ENCODE results near the gene RALB. TPM values are rescaled to one million over a fixed set of nuclear protein-coding genes. Genes with fewer than 3 reads are reported as not detected.

RALB gene
- total RNA-seq, 4 donors from 2014 or later: 18.9 to 81.0 (median 59.4) TPM

- in situ Hi-C loops (cut with MboI; ENCODE audit: low pct_ligation_motif_present in 1 of 4, low pct_unique_long_range_greater_than_20kb in 1 of 4, low sequenced_read_pairs in 3 of 4): no loop called here
- intact Hi-C loops (cut with DNase I; ENCODE audit: low total_unique reads): no loop called here
- 96 to 100% methylated on average over 1 to 11 of the region's 12 CpGs for WGBS, 2 donors (ENCODE audit: low coverage in 1 of 2)
- no peak for DNase-seq
- H3K4me1 ChIP-seq: no peaks in the 10 kb centered on the region
- no peak for TF ChIP-seq POLR2A (IDR thresholded peaks at IDR 0.05)
- no peak for TF ChIP-seq POLR2AphosphoS5 (IDR thresholded peaks at IDR 0.05)
- no peak for TF ChIP-seq CTCF (IDR thresholded peaks at IDR 0.05)
- TF ChIP-seq EP300 (IDR thresholded peaks at IDR 0.05; ENCODE audit: low read depth): no peak
- no peaks in the 10 kb centered on the region for H3K27me3 ChIP-seq
- H3K9me3 ChIP-seq: no peaks in the 10 kb centered on the region
- no peak overlapping the region for H3K27ac ChIP-seq
- no peaks in the 10 kb centered on the region for H3K36me3 ChIP-seq
- H3K4me3 ChIP-seq: no peak overlapping the region
These were observed 43.0 kb upstream of the RALB start for GRCh38 chr2:120209427-120210269.

- no peak for TF ChIP-seq POLR2AphosphoS5 (IDR thresholded peaks at IDR 0.05)
- no peak for TF ChIP-seq EP300 (IDR thresholded peaks at IDR 0.05; ENCODE audit: low read depth)
- TF ChIP-seq POLR2A (IDR thresholded peaks at IDR 0.05): no peak
- TF ChIP-seq CTCF (IDR thresholded peaks at IDR 0.05): no peak
- H3K27me3 ChIP-seq: no peaks in the 10 kb centered on the region
- no peaks in the 10 kb centered on the region for H3K9me3 ChIP-seq
- intact Hi-C loops (cut with DNase I; ENCODE audit: low total_unique reads) (no loop called here), in situ Hi-C loops (cut with MboI; ENCODE audit: low pct_ligation_motif_present in 1 of 4, low pct_unique_long_range_greater_than_20kb in 1 of 4, low sequenced_read_pairs in 3 of 4) (no loop called here)
- 68 to 87% methylated on average over 3 to 10 of the region's 10 CpGs for WGBS, 2 donors (ENCODE audit: low coverage in 1 of 2)
- H3K36me3 ChIP-seq: no peaks in the 10 kb centered on the region
- H3K4me1 ChIP-seq: no peaks in the 10 kb centered on the region
- H3K27ac ChIP-seq: no peak overlapping the region
- DNase-seq: no peak
- H3K4me3 ChIP-seq: no peak overlapping the region
These were observed 42.4 kb upstream of the RALB start for GRCh38 chr2:120210270-120210693.

DNA sequence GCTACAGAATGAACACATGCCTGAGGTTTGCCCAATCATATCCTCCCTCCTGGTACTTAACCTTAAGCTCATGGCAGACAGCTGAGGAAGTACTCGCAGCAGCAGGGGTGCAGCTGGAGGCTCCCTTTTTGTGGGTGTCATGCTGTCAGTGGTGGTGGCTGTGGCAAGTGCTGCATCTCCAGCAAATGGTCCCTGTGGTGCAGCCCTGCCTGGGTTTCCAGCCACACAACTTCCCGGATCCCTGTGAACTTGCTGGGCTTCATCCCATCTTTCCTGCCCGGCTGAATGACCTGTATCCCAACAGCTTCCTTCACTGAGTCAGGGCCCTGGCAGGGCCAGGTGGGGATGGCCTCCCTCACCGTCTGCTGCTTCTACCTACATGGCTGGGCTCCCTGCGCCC, 34.5 kb upstream of the RALB start:
- in situ Hi-C loops (cut with MboI; ENCODE audit: low pct_ligation_motif_present in 1 of 4, low pct_unique_long_range_greater_than_20kb in 1 of 4, low sequenced_read_pairs in 3 of 4): no loop called here
- no peak for DNase-seq
- no peak overlapping the region for H3K4me3 ChIP-seq
- no peaks in the 10 kb centered on the region for H3K27me3 ChIP-seq
- TF ChIP-seq POLR2AphosphoS5 (IDR thresholded peaks at IDR 0.05): no peak
- TF ChIP-seq CTCF (IDR thresholded peaks at IDR 0.05): no peak
- TF ChIP-seq EP300 (IDR thresholded peaks at IDR 0.05; ENCODE audit: low read depth): no peak
- no peak for TF ChIP-seq POLR2A (IDR thresholded peaks at IDR 0.05)
- no peak overlapping the region for H3K27ac ChIP-seq
- H3K4me1 ChIP-seq: peaks cover 0 to 17% (median 14%) of the 10 kb centered on the region in 4 donors
- intact Hi-C loops (cut with DNase I; ENCODE audit: low total_unique reads): no loop called here
- no peaks in the 10 kb centered on the region for H3K36me3 ChIP-seq
- no peaks in the 10 kb centered on the region for H3K9me3 ChIP-seq
- 96% methylated on average over 4 of the region's 5 CpGs; no CpG with 5 or more reads in 1 of the 2 donors for WGBS, 2 donors (ENCODE audit: low coverage in 1 of 2)

DNA sequence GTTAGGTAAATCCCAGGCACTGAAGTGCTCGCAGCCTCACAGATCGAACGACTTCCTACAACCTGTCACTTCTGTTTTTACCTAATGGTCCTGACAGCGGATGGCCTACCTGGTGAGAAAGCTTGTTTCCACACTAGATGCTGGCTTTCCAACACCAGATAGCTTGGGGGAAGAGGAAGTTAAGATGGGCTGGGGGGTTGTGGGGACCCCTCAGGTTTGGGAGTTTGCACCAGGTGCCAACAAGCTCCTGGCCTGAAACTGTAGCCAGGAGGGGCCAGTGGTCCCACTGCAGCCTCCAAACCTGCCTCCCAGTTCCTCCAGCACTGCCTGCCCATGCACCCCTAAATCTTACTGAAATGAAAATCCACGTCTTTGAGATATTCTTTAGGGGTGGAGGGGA, 33.4 kb upstream of the RALB start:
- H3K4me1 ChIP-seq: peaks cover 7 to 24% (median 22%) of the 10 kb centered on the region in 4 donors
- DNase-seq: no peak
- intact Hi-C loops (cut with DNase I; ENCODE audit: low total_unique reads) (no loop called here), in situ Hi-C loops (cut with MboI; ENCODE audit: low pct_ligation_motif_present in 1 of 4, low pct_unique_long_range_greater_than_20kb in 1 of 4, low sequenced_read_pairs in 3 of 4) (no loop called here)
- no peak overlapping the region for H3K4me3 ChIP-seq
- no peak overlapping the region for H3K27ac ChIP-seq
- no peaks in the 10 kb centered on the region for H3K9me3 ChIP-seq
- TF ChIP-seq EP300 (IDR thresholded peaks at IDR 0.05; ENCODE audit: low read depth) (no peak), POLR2A (IDR thresholded peaks at IDR 0.05) (no peak), CTCF (IDR thresholded peaks at IDR 0.05) (no peak), POLR2AphosphoS5 (IDR thresholded peaks at IDR 0.05) (no peak)
- 93 to 100% methylated on average over 1 to 5 of the region's 5 CpGs for WGBS, 2 donors (ENCODE audit: low coverage in 1 of 2)
- no peaks in the 10 kb centered on the region for H3K36me3 ChIP-seq
- no peaks in the 10 kb centered on the region for H3K27me3 ChIP-seq

All from transverse colon (tissue), 4 donors.